Panc1 (cell line): ENCODE data around the gene LCA5L.

Experiments used
- POLR2AphosphoS5 ChIP-seq: IDR thresholded peaks from 2 replicates; pipeline ENCODE4 v1.6.1; 2012; ENCODE audit warnings: mild to moderate bottlenecking, low read depth, low read length, moderate library complexity
- SIN3A ChIP-seq: IDR thresholded peaks from 2 replicates; pipeline ENCODE4 v1.6.1; 2012; ENCODE audit warnings: low read depth, mild to moderate bottlenecking, low read length, moderate library complexity, borderline replicate concordance; ENCODE audit not compliant: insufficient read depth
- TCF7L2 ChIP-seq: IDR thresholded peaks from 2 replicates; pipeline ENCODE4 v1.6.1; 2011; ENCODE audit warnings: mild to moderate bottlenecking, low read depth, low read length, inconsistent platforms
- TF ChIP-seq, protein P1 (sequence below): fragments of 450-650 bp; IDR thresholded peaks from 2 replicates; pipeline ENCODE4 v1.5.1; 2017; ENCODE audit warnings: mild to moderate bottlenecking
- TF ChIP-seq, protein P2 (sequence below), 2 experiments: IDR thresholded peaks; 2 replicates each; pipeline ENCODE4 v1.6.1; 2011 to 2012; ENCODE audit warnings: low read depth in 2 of 2, control low read depth in 1 of 2, low read length in 1 of 2, mild to moderate bottlenecking in 1 of 2, moderate library complexity in 1 of 2; ENCODE audit not compliant: insufficient read depth in 1 of 2

DNA sequence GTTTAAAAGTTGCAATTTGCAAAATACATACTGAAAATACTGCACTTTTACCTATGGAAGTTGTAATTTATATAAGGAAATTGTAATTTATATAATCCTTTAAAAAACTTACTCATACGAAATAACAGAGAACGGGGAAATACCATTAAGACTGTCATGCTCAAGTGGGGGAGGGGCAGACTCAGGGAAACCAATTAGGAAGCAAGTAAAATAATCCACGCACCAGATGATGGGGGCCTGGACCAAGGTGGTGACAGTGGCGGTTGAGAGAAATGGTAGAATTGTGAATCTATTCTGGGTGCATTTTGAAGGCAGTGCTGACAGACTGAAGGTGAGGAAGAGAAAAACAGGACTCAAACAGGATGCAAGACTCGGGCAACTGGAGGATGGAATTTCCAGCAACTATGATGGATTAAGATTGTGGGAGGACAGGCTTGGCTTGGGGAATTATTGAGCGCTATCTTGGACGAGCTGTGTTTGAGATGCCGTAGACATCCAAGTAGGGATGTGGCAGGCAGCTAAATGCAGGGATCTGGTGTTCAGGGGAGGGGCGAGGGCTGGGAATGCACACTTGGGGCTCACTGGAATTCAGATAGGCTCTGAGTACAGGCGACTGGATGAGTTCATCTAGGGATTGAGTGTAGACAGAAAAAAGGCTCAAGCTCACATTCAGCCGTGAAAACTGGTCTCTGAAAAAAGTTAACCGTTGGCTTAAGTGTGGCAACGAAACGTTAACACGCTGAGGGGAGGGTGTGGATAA is 977 bp downstream of the LCA5L start:
- TF ChIP-seq, protein P1, sequence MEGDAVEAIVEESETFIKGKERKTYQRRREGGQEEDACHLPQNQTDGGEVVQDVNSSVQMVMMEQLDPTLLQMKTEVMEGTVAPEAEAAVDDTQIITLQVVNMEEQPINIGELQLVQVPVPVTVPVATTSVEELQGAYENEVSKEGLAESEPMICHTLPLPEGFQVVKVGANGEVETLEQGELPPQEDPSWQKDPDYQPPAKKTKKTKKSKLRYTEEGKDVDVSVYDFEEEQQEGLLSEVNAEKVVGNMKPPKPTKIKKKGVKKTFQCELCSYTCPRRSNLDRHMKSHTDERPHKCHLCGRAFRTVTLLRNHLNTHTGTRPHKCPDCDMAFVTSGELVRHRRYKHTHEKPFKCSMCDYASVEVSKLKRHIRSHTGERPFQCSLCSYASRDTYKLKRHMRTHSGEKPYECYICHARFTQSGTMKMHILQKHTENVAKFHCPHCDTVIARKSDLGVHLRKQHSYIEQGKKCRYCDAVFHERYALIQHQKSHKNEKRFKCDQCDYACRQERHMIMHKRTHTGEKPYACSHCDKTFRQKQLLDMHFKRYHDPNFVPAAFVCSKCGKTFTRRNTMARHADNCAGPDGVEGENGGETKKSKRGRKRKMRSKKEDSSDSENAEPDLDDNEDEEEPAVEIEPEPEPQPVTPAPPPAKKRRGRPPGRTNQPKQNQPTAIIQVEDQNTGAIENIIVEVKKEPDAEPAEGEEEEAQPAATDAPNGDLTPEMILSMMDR, result no peak
- TF ChIP-seq, protein P2, sequence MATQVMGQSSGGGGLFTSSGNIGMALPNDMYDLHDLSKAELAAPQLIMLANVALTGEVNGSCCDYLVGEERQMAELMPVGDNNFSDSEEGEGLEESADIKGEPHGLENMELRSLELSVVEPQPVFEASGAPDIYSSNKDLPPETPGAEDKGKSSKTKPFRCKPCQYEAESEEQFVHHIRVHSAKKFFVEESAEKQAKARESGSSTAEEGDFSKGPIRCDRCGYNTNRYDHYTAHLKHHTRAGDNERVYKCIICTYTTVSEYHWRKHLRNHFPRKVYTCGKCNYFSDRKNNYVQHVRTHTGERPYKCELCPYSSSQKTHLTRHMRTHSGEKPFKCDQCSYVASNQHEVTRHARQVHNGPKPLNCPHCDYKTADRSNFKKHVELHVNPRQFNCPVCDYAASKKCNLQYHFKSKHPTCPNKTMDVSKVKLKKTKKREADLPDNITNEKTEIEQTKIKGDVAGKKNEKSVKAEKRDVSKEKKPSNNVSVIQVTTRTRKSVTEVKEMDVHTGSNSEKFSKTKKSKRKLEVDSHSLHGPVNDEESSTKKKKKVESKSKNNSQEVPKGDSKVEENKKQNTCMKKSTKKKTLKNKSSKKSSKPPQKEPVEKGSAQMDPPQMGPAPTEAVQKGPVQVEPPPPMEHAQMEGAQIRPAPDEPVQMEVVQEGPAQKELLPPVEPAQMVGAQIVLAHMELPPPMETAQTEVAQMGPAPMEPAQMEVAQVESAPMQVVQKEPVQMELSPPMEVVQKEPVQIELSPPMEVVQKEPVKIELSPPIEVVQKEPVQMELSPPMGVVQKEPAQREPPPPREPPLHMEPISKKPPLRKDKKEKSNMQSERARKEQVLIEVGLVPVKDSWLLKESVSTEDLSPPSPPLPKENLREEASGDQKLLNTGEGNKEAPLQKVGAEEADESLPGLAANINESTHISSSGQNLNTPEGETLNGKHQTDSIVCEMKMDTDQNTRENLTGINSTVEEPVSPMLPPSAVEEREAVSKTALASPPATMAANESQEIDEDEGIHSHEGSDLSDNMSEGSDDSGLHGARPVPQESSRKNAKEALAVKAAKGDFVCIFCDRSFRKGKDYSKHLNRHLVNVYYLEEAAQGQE (IDR thresholded peaks at IDR 0.05; ENCODE audit: insufficient read depth in 1 of 2, low read depth in 2 of 2, low read length in 1 of 2), result no peak
- no peak for TF ChIP-seq SIN3A
- TF ChIP-seq TCF7L2, result no peak
- no peak for TF ChIP-seq POLR2AphosphoS5
